ENCODE results near the gene KIF23.

KIF23 gene

GRCh38 chr15:69421498-69421897, 7.3 kb downstream of the KIF23 start:
- Histone ChIP-seq H3K36me3 (ENCODE audit: control insufficient read depth, insufficient read depth, low read length) (no peaks in the 10 kb centered on the region), H3K27me3 (ENCODE audit: control insufficient read depth, insufficient read depth, low read length) (peaks cover 23% of the 10 kb centered on the region), H3K9ac (ENCODE audit: low read length) (no peak overlapping the region), H3K4me3 (ENCODE audit: low read length) (no peak overlapping the region), H3K9me3 (ENCODE audit: control insufficient read depth, low read length) (no peaks in the 10 kb centered on the region), H3K4me1 (ENCODE audit: control insufficient read depth, insufficient read depth, low read length) (peaks cover 4% of the 10 kb centered on the region)

- no peak overlapping the region for H3K4me3 ChIP-seq (ENCODE audit: low read length)
- no peak overlapping the region for H3K9ac ChIP-seq (ENCODE audit: low read length)
- H3K36me3 ChIP-seq (ENCODE audit: control insufficient read depth, insufficient read depth, low read length): no peaks in the 10 kb centered on the region
- H3K4me1 ChIP-seq (ENCODE audit: control insufficient read depth, insufficient read depth, low read length): peaks cover 4% of the 10 kb centered on the region
- H3K9me3 ChIP-seq (ENCODE audit: control insufficient read depth, low read length): no peaks in the 10 kb centered on the region
- peaks cover 24% of the 10 kb centered on the region for H3K27me3 ChIP-seq (ENCODE audit: control insufficient read depth, insufficient read depth, low read length)
These were observed 8.3 kb downstream of the KIF23 start for GRCh38 chr15:69422336-69422895.

- Histone ChIP-seq H3K27me3 (ENCODE audit: control insufficient read depth, insufficient read depth, low read length) (peaks cover 24% of the 10 kb centered on the region), H3K4me3 (ENCODE audit: low read length) (no peak overlapping the region), H3K36me3 (ENCODE audit: control insufficient read depth, insufficient read depth, low read length) (no peaks in the 10 kb centered on the region), H3K4me1 (ENCODE audit: control insufficient read depth, insufficient read depth, low read length) (peaks cover 4% of the 10 kb centered on the region), H3K9me3 (ENCODE audit: control insufficient read depth, low read length) (no peaks in the 10 kb centered on the region), H3K9ac (ENCODE audit: low read length) (no peak overlapping the region)
These were observed 9.9 kb downstream of the KIF23 start for GRCh38 chr15:69424001-69424400.

- no peak overlapping the region for H3K9ac ChIP-seq (ENCODE audit: low read length)
- no peaks in the 10 kb centered on the region for H3K36me3 ChIP-seq (ENCODE audit: control insufficient read depth, insufficient read depth, low read length)
- no peak overlapping the region for H3K4me3 ChIP-seq (ENCODE audit: low read length)
- H3K9me3 ChIP-seq (ENCODE audit: control insufficient read depth, low read length): no peaks in the 10 kb centered on the region
- peaks cover 24% of the 10 kb centered on the region for H3K27me3 ChIP-seq (ENCODE audit: control insufficient read depth, insufficient read depth, low read length)
- peaks cover 4% of the 10 kb centered on the region for H3K4me1 ChIP-seq (ENCODE audit: control insufficient read depth, insufficient read depth, low read length)
These were observed 10.7 kb downstream of the KIF23 start for GRCh38 chr15:69424748-69425413.

GRCh38 chr15:69433831-69434230, 19.7 kb downstream of the KIF23 start:
- Histone ChIP-seq H3K4me1 (ENCODE audit: control insufficient read depth, insufficient read depth, low read length) (no peaks in the 10 kb centered on the region), H3K4me3 (ENCODE audit: low read length) (no peak overlapping the region), H3K27me3 (ENCODE audit: control insufficient read depth, insufficient read depth, low read length) (peaks cover 4% of the 10 kb centered on the region), H3K9me3 (ENCODE audit: control insufficient read depth, low read length) (no peaks in the 10 kb centered on the region), H3K36me3 (ENCODE audit: control insufficient read depth, insufficient read depth, low read length) (no peaks in the 10 kb centered on the region), H3K9ac (ENCODE audit: low read length) (no peak overlapping the region)

- no peaks in the 10 kb centered on the region for H3K9me3 ChIP-seq (ENCODE audit: control insufficient read depth, low read length)
- no peak overlapping the region for H3K9ac ChIP-seq (ENCODE audit: low read length)
- no peaks in the 10 kb centered on the region for H3K4me1 ChIP-seq (ENCODE audit: control insufficient read depth, insufficient read depth, low read length)
- no peaks in the 10 kb centered on the region for H3K36me3 ChIP-seq (ENCODE audit: control insufficient read depth, insufficient read depth, low read length)
- peaks cover 4% of the 10 kb centered on the region for H3K27me3 ChIP-seq (ENCODE audit: control insufficient read depth, insufficient read depth, low read length)
- H3K4me3 ChIP-seq (ENCODE audit: low read length): no peak overlapping the region
These were observed 20.1 kb downstream of the KIF23 start for GRCh38 chr15:69434238-69434637.

- Histone ChIP-seq H3K4me3 (ENCODE audit: low read length) (no peak overlapping the region), H3K9ac (ENCODE audit: low read length) (no peak overlapping the region), H3K9me3 (ENCODE audit: control insufficient read depth, low read length) (no peaks in the 10 kb centered on the region), H3K4me1 (ENCODE audit: control insufficient read depth, insufficient read depth, low read length) (no peaks in the 10 kb centered on the region), H3K27me3 (ENCODE audit: control insufficient read depth, insufficient read depth, low read length) (peaks cover 4% of the 10 kb centered on the region), H3K36me3 (ENCODE audit: control insufficient read depth, insufficient read depth, low read length) (no peaks in the 10 kb centered on the region)
These were observed 20.5 kb downstream of the KIF23 start for GRCh38 chr15:69434679-69435078.

- Histone ChIP-seq H3K27me3 (ENCODE audit: control insufficient read depth, insufficient read depth, low read length) (no peaks in the 10 kb centered on the region), H3K9me3 (ENCODE audit: control insufficient read depth, low read length) (no peaks in the 10 kb centered on the region), H3K4me1 (ENCODE audit: control insufficient read depth, insufficient read depth, low read length) (no peaks in the 10 kb centered on the region), H3K4me3 (ENCODE audit: low read length) (no peak overlapping the region), H3K9ac (ENCODE audit: low read length) (no peak overlapping the region), H3K36me3 (ENCODE audit: control insufficient read depth, insufficient read depth, low read length) (no peaks in the 10 kb centered on the region)
These were observed 21.8 kb downstream of the KIF23 start for GRCh38 chr15:69435985-69436384.

- Histone ChIP-seq H3K36me3 (ENCODE audit: control insufficient read depth, insufficient read depth, low read length) (no peaks in the 10 kb centered on the region), H3K9me3 (ENCODE audit: control insufficient read depth, low read length) (no peaks in the 10 kb centered on the region), H3K4me3 (ENCODE audit: low read length) (no peak overlapping the region), H3K4me1 (ENCODE audit: control insufficient read depth, insufficient read depth, low read length) (no peaks in the 10 kb centered on the region), H3K27me3 (ENCODE audit: control insufficient read depth, insufficient read depth, low read length) (no peaks in the 10 kb centered on the region), H3K9ac (ENCODE audit: low read length) (no peak overlapping the region)
These were observed 22.8 kb downstream of the KIF23 start for GRCh38 chr15:69436951-69437350.

GRCh38 chr15:69439623-69440022, 25.5 kb downstream of the KIF23 start:
- Histone ChIP-seq H3K4me1 (ENCODE audit: control insufficient read depth, insufficient read depth, low read length) (no peaks in the 10 kb centered on the region), H3K4me3 (ENCODE audit: low read length) (no peak overlapping the region), H3K9ac (ENCODE audit: low read length) (no peak overlapping the region), H3K9me3 (ENCODE audit: control insufficient read depth, low read length) (no peaks in the 10 kb centered on the region), H3K27me3 (ENCODE audit: control insufficient read depth, insufficient read depth, low read length) (no peaks in the 10 kb centered on the region), H3K36me3 (ENCODE audit: control insufficient read depth, insufficient read depth, low read length) (no peaks in the 10 kb centered on the region)

- Histone ChIP-seq H3K4me3 (ENCODE audit: low read length) (no peak overlapping the region), H3K9me3 (ENCODE audit: control insufficient read depth, low read length) (no peaks in the 10 kb centered on the region), H3K9ac (ENCODE audit: low read length) (no peak overlapping the region), H3K27me3 (ENCODE audit: control insufficient read depth, insufficient read depth, low read length) (no peaks in the 10 kb centered on the region), H3K4me1 (ENCODE audit: control insufficient read depth, insufficient read depth, low read length) (no peaks in the 10 kb centered on the region), H3K36me3 (ENCODE audit: control insufficient read depth, insufficient read depth, low read length) (no peaks in the 10 kb centered on the region)
These were observed 29.0 kb downstream of the KIF23 start for GRCh38 chr15:69443032-69443611.

- Histone ChIP-seq H3K4me3 (ENCODE audit: low read length) (no peak overlapping the region), H3K9me3 (ENCODE audit: control insufficient read depth, low read length) (no peaks in the 10 kb centered on the region), H3K27me3 (ENCODE audit: control insufficient read depth, insufficient read depth, low read length) (no peaks in the 10 kb centered on the region), H3K4me1 (ENCODE audit: control insufficient read depth, insufficient read depth, low read length) (no peaks in the 10 kb centered on the region), H3K9ac (ENCODE audit: low read length) (no peak overlapping the region), H3K36me3 (ENCODE audit: control insufficient read depth, insufficient read depth, low read length) (no peaks in the 10 kb centered on the region)
These were observed 30.5 kb downstream of the KIF23 start for GRCh38 chr15:69444686-69445085.
